ENCODE data around the gene ELOVL2.

DNA sequence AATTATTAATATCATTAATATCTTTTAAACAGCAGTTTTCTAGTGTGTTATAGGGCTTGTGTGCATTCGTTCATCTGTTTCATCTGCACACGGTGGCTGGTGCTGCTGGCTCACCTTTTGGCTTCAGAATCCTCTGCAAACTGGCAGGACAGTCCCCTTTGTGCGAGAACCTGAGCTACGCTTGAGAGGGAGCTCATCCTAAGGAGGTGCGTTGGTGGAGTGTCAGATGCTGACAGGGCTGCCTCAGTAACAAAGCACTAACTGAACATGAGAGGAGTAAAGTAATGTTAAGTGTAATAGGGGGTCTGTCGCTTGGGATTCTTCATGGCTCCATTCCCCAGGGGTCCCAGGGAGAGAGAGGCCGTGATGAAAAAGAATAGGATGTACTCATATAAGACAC is 22.4 kb downstream of the ELOVL2 start:
- TF ChIP-seq, protein P1, sequence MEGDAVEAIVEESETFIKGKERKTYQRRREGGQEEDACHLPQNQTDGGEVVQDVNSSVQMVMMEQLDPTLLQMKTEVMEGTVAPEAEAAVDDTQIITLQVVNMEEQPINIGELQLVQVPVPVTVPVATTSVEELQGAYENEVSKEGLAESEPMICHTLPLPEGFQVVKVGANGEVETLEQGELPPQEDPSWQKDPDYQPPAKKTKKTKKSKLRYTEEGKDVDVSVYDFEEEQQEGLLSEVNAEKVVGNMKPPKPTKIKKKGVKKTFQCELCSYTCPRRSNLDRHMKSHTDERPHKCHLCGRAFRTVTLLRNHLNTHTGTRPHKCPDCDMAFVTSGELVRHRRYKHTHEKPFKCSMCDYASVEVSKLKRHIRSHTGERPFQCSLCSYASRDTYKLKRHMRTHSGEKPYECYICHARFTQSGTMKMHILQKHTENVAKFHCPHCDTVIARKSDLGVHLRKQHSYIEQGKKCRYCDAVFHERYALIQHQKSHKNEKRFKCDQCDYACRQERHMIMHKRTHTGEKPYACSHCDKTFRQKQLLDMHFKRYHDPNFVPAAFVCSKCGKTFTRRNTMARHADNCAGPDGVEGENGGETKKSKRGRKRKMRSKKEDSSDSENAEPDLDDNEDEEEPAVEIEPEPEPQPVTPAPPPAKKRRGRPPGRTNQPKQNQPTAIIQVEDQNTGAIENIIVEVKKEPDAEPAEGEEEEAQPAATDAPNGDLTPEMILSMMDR (conservative IDR thresholded peaks at IDR 0.05; ENCODE audit: low read length): no peak
- no peak for TF ChIP-seq EZH2phosphoT487 (IDR thresholded peaks at IDR 0.05; ENCODE audit: borderline replicate concordance, low read depth, low read length)

All from OCI-LY7 (cell line).